Suprapubic skin (tissue), 4 donors: ENCODE measurements around the gene ORAI1.

Source experiments
- EP300 ChIP-seq: sonication (generic); formaldehyde crosslinking; IDR thresholded peaks from one replicate; pipeline ENCODE4 v1.6.1; 2017; ENCODE audit warnings: antibody characterized with exemption
- POLR2A ChIP-seq, 2 donors: fragments of 450-650 bp; IDR thresholded peaks; one replicate each; pipeline ENCODE4 v1.6.1; 2017; ENCODE audit warnings: antibody characterized with exemption in 2 of 2, mild to moderate bottlenecking in 2 of 2, moderate library complexity in 2 of 2
- POLR2AphosphoS5 ChIP-seq, 3 donors: sonication (generic); formaldehyde crosslinking; IDR thresholded peaks; one replicate each; pipeline ENCODE4 v1.6.1; 2017; ENCODE audit warnings: antibody characterized with exemption in 3 of 3
- TF ChIP-seq, protein P1 (sequence below), 2 donors: fragments of 200-600 bp in 1 of 2; fragments of 450-650 bp in 1 of 2; sonication (generic) in 1 of 2; IDR thresholded peaks; one replicate each; pipeline ENCODE4 v1.5.1; 2016 to 2019; ENCODE audit warnings: antibody characterized with exemption in 2 of 2, mild to moderate bottlenecking in 1 of 2, moderate library complexity in 1 of 2

DNA sequence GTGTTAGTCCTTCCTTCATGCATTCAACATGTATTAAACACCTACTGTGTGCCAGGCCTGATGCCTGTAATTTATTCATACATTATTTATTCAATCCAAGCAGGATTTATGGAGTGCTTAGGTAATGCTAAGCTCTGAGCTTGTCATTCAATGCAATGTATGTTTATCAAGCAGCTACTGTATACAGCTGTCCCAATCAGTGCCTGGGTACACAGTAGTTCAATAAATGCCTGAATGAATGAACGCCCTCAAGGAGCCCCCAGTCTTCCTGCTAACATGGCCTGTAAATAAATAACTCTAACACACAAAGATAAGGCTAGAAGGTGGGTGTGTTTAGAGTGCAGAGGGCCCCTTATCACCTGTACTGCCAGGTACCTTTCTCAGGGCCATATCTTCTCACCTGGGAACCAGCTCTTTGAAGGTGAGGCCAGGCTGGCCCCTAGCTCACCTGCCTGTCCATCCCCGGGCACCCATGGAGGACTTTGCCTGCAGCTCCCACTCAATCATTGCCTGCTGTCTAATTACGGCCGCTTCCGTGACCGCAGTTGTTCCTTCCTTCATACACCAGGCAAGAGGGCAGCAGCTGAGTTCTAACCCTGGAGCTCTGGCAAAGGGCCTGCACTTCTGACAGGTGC is 25.5 kb upstream of the ORAI1 start:
- TF ChIP-seq, protein P1, sequence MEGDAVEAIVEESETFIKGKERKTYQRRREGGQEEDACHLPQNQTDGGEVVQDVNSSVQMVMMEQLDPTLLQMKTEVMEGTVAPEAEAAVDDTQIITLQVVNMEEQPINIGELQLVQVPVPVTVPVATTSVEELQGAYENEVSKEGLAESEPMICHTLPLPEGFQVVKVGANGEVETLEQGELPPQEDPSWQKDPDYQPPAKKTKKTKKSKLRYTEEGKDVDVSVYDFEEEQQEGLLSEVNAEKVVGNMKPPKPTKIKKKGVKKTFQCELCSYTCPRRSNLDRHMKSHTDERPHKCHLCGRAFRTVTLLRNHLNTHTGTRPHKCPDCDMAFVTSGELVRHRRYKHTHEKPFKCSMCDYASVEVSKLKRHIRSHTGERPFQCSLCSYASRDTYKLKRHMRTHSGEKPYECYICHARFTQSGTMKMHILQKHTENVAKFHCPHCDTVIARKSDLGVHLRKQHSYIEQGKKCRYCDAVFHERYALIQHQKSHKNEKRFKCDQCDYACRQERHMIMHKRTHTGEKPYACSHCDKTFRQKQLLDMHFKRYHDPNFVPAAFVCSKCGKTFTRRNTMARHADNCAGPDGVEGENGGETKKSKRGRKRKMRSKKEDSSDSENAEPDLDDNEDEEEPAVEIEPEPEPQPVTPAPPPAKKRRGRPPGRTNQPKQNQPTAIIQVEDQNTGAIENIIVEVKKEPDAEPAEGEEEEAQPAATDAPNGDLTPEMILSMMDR (IDR thresholded peaks at IDR 0.05) = no peak
- no peak for TF ChIP-seq EP300
- TF ChIP-seq POLR2A (IDR thresholded peaks at IDR 0.05) = no peak
- TF ChIP-seq POLR2AphosphoS5 (IDR thresholded peaks at IDR 0.05) = no peak
